ENCODE measurements around the gene TMEM247.

DNA sequence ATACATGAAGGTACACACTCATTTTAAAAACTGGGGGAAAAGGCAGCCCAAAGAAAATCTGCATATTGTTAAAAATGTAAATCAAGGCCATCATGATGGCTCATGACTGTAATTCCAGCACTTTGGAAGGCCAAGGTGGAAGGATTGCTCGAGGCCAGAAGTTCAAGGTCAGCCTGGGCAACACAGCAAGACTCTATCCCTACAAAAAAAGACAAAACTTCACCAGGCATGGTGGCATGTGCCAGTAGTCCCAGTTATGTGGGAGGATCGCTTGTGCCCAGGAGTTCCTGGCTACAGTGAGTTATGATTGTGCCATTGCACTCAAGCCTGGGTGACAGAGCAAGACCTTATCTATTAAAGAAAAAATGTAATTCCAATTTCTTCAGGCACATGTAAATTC lies 34.6 kb upstream of the TMEM247 start:
- TF ChIP-seq, protein P1, sequence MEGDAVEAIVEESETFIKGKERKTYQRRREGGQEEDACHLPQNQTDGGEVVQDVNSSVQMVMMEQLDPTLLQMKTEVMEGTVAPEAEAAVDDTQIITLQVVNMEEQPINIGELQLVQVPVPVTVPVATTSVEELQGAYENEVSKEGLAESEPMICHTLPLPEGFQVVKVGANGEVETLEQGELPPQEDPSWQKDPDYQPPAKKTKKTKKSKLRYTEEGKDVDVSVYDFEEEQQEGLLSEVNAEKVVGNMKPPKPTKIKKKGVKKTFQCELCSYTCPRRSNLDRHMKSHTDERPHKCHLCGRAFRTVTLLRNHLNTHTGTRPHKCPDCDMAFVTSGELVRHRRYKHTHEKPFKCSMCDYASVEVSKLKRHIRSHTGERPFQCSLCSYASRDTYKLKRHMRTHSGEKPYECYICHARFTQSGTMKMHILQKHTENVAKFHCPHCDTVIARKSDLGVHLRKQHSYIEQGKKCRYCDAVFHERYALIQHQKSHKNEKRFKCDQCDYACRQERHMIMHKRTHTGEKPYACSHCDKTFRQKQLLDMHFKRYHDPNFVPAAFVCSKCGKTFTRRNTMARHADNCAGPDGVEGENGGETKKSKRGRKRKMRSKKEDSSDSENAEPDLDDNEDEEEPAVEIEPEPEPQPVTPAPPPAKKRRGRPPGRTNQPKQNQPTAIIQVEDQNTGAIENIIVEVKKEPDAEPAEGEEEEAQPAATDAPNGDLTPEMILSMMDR (IDR thresholded peaks at IDR 0.05), result no peak
- no peak for TF ChIP-seq POLR2A (IDR thresholded peaks at IDR 0.05)
